ENCODE results near the gene RASSF4.

RASSF4 gene

DNA sequence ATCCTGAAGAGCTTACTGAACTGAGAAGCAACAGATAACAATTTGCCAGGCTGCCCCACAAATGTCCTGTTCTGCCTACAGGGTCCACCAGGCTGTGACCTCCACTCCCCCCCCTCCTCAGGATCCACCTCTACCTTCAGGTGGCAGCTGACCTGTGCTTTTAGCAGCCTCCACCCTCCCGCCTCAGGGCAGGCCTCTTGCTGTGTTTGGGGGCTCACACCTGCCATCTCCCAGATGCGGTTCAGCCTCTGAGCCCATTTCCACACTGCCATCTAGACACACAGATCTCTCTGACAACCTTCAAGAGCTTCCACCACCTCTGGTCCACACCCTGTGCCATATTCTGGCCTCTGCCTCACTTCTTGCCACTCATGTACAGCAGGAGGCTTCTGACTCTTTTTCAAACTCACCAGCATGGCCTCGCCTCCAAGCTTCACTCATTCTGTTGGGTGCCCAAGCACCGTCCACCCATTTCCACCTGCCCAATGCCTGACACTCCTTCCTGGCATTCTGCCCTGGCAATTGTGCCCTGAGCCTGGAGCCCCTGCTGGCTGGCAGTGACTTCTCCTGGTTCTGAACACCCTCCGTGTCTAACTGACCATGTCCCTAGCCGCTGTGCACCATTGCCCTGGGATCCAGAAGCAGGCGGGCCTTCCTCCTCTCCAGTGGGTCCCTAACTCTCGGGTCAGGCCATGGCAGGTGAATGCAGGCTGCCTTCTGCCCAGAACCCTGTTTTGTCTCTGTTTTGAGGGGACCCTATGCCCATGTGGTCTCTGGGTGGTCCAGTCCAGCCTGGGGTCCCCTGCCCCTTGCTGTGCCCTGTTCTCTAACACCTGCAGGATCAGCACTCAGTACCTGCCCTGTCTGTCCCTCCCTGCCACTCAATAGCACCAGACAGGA, 30.0 kb upstream of the RASSF4 start:
- no peak for DNase-seq

DNA sequence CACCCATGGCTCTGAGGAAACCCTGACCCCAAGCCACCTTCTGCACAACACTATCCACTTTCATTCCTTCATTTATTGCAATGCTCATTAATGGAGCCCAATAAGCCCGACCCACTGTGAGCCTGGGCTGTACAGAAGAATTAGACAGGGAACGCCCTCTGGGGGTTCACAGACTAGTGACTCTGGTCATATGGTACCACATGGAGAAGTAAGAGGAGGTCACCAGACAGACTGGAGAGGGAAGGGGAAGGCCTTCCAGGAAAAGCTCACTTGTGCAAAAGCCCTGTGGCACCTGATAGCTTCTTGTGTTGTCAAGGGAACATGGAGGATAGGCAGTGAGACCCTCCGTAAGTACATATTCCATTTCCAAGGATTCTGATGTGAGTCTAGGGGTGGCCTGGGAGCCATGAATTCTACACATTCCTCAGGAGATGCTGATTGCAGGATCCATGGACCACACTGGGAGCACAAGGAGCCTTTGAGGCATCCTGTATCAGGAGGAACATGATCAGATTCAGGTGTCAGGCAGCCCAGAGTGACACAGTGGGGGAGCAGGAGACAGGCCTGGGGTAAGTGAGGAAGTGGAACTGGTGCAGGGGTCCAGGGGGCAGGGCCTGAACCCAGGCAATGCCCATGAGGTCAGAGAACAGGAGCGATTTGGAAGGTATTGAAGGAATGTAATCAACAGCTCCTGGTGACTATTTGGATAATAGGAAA, 28.5 kb upstream of the RASSF4 start:
- no peak for DNase-seq

DNA sequence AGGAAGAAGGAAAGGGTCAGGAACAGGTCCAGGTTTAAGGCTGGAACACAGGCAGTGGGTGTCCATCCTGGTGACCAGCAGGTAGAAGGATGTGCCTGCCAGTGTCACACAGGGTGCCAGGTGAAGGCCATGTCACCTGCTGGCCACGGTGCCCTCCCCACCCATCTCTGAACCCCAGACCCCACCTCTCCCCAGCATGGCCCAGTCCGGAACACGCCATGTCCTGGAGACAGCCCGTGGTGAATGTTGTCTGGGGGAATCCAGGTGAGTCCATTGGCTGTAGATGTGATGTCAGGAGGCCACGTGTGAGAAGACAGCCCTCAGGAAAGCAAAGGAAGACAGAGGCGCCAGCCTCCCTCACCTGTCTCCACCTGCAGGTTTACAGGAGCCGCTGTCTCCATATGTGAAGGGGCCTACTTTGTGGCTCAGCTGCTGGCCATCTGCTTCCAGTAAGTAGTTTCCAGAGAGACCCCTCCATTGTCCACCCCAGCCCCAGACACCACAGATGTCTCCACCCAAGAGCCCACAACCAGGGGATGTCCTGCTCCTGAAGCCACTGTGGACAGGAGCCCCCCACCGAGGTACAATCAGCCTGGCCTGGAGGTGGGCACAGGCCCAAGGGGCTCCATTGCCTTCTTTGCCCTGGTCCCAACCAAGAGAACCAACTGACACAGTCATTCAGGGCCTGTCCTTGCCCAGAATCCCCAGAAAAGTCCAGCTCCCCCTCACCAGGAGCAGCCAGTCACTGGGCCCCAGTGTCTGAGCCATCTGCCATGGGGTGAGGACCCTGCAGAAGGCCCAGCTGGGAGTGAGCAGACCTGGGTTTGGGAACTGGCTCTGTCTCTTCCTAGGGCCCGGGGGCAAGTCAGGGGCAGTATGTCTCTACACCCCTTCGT, 27.7 kb upstream of the RASSF4 start:
- no peak for DNase-seq

GRCh38 chr10:44932517-44933450, 26.8 kb upstream of the RASSF4 start:
- DNase-seq: peak; percentile 82

GRCh38 chr10:44933451-44934321, 25.9 kb upstream of the RASSF4 start:
- no peak for DNase-seq

DNA sequence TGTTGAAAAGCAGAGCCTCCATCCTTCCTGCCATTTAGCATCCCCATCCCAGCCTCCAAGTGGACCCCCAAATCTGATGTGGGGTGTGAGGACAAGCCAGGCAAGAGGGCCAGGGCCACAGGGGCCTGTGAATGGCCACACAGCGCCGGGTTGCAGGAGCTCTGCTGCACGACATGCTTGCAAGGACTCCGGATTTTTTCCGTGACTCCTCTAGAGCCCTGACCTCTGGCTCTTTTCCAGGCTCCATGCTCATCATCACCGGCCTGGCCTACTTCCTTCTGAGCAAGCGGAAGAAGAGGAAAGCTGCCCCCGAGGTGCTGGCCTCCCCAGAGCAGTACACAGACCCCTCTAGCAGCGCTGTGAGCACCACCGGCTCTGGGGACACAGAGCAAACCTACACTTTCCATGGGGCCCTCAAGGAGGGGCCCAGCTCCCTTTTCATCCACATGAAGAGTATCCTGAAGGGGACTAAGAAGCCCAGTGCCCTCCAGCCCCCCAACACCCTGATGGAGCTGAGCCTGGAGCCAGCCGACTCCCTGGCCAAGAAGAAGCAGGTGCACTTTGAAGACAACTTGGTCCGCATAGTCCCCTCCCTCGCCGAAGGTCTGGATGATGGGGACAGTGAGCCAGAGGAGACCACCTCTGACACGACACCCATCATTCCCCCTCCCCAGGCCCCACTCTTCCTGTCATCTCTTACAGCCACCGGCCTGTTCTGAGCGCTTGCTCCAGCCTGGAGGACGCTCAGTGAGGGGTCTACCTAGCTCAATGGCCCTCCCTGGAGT, 25.0 kb upstream of the RASSF4 start:
- no peak for DNase-seq

- no peak for DNase-seq
Observed at GRCh38 chr10:44935201-44935965, 24.2 kb upstream of the RASSF4 start.

- DNase-seq: no peak
Observed at GRCh38 chr10:44935966-44936295, 23.7 kb upstream of the RASSF4 start.

DNA sequence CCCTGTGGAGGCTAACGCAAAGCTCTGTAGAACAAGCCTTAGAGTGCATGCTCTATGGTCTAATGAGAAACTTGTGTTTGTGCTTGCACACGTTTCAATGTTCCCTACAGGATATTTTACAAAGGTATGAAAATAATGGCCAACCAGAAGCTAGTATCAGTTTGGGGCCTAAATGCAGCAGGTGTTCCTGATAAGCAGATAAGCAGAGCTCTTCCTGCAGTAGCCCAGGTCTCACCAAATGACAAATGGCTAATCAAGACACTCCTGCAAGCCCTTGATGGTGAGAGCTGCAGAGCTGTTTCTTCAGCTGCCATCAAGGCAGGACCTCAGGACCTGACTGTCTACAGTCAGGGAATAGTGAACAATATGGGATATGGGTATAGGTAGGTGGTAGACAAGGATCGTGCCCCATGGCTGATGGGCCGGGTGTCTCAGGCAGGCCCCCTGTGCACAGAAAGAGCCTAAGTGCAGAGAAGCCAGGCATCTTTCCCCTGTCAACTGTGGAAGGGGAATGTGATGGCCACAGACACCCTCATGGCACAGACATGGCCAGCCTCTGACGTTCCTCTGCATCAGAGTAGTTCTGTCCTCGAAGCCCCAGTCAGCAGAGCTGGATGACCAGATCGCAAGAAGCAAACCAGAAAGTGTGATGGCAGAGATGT, 23.2 kb upstream of the RASSF4 start:
- no peak for DNase-seq

DNA sequence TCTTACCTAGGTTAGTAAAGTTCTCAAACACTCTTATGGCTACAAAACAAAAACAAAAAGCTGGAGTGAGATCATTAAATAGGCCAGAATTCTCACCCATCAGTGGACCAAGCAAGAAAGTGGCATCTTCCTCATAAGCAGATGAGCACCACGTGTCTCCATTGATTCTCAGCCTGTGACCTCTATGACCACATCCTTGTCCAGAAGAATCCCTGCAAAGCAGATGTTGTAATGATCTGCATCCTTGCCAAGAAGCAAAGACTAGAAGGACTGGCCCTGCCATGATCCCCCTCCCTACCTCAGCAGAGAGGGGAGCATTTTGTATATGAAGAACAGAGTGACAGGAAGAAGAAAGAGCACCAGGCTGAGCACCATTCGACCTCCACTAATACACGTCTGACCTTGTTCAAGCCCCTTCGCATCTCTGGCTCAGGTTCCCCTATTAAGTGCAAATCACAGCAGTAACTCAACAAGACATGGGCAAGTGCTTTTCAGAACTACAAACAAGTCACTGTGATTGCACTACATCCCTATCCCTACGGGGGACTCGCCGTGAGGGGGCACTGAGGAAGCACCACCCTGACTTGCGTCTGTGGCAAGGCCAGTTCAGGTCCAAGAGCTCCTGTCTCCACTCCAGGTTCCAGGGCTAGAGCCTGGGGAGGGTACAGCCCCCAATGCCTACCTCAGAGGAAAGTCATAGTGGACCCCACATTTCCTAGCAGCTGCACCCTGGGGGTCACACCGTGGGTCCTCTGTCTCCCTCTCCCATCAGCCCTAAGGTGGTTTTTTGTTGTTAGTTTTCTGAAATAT, 22.2 kb upstream of the RASSF4 start:
- DNase-seq: no peak

DNA sequence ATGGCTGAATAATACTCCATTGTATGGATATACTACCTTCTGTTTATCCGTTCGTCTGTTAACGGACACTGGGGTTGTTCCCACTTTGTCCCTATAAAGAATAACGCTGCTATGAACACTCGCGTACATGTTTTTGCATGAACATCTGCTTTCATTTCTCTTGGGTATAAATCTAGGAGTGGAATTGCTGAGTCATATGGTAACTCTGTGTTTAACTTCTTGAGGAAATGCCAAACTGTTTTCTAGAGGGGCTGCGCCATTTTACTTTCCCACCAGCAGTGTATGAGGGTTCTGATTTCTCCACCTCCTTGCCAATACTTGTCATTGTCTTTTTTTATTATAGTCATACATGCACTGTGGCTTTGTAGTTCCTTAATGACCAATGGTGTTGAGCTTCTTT, 20.6 kb upstream of the RASSF4 start:
- no peak for DNase-seq

DNA sequence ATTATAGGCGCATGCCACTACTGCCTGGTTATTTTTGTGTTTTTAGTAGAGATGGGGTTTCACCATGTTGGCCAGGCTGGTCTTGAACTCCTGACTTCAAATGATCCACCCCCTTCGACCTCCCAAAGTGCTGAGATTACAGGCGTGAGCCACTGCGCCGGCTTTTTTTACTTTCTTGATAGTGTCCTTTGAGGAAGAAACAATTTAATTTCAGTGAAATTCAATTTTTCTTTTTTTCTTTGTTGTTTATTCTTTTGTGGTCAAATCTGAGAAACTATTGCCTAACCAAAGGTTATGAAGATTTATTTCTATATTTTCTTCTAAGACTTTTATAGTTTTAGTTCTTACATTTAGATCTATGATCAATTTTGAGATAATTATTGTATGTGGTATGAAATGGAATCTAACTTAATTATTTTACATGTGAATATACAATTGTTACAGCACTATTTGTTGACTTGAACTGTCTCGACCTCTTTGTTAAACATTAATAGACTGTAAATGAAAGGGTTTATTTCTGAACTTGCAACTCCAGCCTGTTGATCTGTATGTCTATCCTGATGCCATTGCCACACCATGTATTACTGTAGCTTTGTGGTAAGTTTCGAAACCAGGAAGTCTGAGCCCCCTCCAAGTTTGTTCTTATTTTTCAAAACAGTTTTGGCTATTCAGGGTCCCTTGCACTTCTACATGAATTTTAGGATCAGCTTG, 19.8 kb upstream of the RASSF4 start:
- DNase-seq: no peak

DNA sequence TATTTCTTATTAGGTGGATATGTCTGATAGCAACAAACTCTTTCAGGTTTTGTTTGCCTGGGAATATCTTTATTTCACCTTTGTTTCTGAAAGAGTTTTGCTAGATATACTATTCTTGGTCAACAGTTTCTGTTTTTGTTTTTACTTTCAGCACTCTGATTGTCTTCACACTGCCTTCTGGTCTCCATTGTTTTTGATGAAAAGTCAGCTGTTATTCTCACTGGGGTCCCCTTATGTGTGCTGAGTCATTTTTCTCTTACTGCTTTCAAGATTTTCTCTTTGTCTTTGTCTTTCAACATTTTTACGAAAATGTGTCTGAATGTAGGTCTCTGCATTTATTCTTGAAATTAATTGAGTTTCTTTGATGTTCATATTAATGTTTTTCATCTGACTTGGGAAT, 15.2 kb upstream of the RASSF4 start:
- DNase-seq: no peak

DNA sequence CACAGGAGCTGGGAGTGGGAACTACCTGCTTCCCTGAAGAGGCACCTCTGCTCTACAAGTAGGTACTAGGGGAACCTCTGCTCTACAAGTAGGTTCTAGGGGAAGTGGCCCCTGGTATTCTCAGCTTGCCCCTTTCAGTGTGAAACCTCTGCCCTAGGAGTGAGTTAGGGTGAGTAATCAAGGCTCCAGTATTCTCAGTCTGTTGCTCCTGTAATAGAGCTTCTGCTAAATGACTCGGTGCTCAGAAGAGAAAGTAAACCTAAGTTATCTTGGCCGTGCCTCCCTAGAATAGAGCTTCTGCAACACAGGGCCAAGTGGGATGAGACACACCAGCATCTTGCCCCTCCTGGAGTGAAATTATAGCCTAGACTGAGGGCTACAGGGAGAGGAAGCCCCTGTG, 13.4 kb upstream of the RASSF4 start:
- DNase-seq: no peak

DNA sequence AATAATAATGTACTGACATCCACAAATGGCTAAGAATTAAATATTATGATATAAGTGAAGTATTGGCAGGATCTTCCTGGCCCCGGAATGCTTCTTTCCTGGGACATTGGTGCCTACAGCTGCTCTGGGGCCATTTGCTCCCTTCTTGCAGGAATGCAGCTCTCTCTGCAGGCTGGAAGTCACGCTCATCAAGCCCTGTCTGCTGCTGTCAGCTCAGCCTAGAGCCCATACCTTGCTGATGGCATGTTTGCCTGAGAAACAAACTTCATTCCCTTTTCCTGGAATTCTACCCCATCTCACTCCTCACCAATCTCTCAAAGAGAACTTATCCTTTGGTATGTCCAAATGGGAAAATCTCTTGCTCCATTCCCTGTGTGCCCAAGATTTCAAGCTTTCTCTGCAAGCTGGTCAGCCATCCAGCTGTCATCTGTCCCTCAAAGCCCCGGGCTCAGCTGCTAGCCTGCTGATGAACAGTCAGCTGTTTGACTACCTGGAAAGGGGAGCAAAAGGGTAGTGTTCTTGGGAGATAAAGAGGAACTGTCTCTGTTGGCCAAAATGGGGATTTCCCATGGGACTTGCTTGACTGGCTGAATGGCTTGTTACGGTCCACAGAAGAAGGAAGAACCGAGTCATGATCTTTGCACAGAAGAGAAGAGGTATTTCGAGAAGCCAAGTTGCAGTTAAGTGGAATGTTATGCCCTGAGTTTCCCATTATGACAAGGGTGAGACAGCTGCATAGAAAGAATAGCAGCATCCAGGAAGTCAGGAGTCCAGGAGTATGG, 12.0 kb upstream of the RASSF4 start:
- peak in 1 of 2 donors; percentile 36 for DNase-seq

GRCh38 chr10:44948642-44949041, 11.0 kb upstream of the RASSF4 start:
- no peak for DNase-seq

All from CD4-positive, alpha-beta T cell treated with Interleukin-1 beta for 1 hour (primary cell).